Skin of body (tissue), 2 donors: Measurements from ENCODE around the gene ZSWIM3. TPM values are rescaled to one million over a fixed set of nuclear protein-coding genes. Genes with fewer than 3 reads are reported as not detected.
"Not testable (repeated sequence)": the region's sequence is repeated elsewhere in the genome, so short reads cannot be mapped to it uniquely, and the experiment has no call there.

Experiments
- DNase-seq: peaks from one replicate; lab custom pipeline; 2025; lab: John Stamatoyannopoulos, UW
- total RNA-seq: library from RNA; depleted of rRNA; stranded (reverse); fragments of >200 nt; gene quantifications from one replicate; pipeline ENCODE4 v1.2.3, GENCODE V29; 2014

The ZSWIM3 gene
- total RNA-seq, 1 donor from 2014 or later, result 3.6 TPM

GRCh38 chr20:45890077-45890984, 32.9 kb downstream of the ZSWIM3 start:
- DNase-seq, result peak; percentile 60

DNA sequence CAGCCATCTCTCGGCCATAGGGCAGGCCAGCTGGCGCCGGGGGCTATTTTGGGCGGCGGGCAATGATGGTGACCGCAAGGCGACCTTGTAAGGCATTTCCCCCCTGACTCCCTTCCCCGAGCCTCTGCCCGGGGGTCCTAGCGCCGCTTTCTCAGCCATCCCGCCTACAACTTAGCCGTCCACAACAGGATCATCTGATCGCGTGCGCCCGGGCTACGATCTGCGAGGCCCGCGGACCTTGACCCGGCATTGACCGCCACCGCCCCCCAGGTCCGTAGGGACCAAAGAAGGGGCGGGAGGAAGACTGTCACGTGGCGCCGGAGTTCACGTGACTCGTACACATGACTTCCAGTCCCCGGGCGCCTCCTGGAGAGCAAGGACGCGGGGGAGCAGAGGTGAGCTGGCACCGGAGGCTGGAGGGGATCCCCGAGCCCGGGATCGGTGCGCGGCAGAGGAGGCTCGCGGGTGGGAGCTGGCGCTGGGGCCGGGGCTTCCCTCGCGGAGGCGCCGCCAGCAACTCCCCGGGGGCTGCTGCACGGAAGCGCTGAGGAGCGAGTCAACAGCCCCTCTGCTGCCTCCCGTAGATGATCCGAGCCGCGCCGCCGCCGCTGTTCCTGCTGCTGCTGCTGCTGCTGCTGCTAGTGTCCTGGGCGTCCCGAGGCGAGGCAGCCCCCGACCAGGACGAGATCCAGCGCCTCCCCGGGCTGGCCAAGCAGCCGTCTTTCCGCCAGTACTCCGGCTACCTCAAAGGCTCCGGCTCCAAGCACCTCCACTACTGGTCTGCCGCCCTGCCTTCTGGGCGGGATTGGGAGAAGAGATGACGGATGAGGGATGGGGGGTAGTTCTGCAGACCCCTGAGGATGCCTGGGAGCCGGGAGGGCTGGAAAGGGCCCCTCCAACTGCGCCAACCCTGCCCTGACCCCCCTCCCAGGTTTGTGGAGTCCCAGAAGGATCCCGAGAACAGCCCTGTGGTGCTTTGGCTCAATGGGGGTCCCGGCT, 33.9 kb downstream of the ZSWIM3 start, which contains the start of the genes CTSA and NEURL2:
TSS of gene CTSA (plus strand) at position 351 of the 999 bp plus-strand sequence. CDS start at position 585, 234 bp downstream.
TSS of gene NEURL2 (minus strand) at position 224 of the 999 bp plus-strand sequence. CDS start at position 7, 217 bp downstream.
- peak; percentile 81 for DNase-seq

DNA sequence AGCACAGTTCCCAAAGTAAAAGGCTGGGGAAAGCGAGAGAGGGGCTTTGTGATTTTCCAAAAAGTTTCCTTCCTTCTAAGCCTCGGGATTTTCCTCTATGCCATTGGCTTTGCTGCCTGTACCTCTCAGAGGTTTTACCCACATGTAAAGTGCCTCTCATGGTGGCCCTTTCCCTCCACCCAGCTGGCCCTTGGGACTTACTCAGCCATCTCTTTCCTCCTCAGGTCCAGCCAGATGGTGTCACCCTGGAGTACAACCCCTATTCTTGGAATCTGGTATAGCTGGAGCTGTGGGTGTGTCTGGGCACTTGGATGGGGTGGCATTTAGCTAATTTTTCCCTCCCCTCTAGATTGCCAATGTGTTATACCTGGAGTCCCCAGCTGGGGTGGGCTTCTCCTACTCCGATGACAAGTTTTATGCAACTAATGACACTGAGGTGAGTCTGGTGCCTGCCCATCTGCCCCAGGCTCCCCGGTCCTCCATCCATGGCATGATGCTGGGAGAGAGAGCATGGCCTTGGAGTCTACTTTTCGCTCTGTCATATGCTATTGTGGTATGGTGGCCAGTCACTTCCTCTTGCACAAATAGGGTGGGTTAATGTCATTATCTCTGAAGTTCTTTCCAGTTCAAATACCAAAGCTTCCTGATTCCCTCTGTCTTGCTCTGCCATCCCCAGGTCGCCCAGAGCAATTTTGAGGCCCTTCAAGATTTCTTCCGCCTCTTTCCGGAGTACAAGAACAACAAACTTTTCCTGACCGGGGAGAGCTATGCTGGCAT, 34.8 kb downstream of the ZSWIM3 start:
- DNase-seq, result no peak

DNA sequence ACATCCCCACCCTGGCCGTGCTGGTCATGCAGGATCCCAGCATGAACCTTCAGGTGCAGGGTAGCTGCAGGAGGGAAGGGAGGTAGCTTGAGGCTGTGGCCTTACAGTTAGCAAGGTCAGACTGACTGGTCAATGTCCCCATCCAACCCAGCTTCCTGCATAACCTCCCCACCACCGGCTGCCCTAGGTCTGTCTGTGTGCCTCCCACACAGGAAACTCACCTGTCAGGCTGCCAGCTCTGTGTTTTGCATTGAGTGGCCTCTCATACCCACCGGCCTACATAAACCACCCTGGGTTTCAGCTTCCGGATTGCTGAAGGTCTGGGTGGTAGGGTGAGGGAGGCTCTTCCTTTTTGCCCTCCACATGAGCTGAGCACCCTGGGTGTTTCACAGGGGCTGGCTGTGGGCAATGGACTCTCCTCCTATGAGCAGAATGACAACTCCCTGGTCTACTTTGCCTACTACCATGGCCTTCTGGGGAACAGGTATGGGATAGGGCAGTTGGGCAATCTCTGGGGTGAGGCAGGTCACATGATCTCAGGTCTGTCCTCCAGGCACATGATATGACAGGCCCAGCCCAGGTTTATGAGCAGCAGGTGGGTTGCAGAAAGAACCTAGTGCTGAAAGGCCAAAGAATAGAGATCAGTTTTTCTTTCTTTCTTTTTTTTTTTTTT, 35.5 kb downstream of the ZSWIM3 start:
- no peak for DNase-seq

DNA sequence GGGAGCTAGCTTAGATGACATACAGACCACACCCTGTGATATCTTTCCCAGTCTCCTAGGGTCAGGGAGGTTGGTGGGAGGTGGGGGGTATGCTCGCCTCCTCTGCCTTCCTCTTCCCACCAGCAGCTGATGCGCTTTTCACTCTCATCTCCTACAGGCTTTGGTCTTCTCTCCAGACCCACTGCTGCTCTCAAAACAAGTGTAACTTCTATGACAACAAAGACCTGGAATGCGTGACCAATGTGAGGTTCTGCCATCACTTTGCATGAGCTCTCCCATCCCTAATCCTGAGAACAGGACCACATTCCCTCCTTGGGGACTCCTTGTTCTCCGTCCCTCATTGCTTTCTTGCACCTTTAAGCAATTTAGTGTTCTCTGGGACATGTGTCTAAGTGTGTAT, 36.4 kb downstream of the ZSWIM3 start:
- no peak for DNase-seq

DNA sequence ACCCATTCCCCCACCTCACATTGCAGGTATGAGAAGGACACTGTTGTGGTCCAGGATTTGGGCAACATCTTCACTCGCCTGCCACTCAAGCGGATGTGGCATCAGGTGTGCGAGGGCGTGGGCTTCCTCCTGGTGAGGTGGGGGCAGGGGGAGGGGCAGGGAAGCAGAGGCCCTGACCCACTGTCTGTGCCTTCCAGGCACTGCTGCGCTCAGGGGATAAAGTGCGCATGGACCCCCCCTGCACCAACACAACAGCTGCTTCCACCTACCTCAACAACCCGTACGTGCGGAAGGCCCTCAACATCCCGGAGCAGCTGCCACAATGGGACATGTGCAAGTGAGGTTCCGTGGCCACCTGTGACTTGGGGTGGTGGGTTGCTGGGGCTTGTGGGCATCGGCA, 37.4 kb downstream of the ZSWIM3 start:
- no peak for DNase-seq

DNA sequence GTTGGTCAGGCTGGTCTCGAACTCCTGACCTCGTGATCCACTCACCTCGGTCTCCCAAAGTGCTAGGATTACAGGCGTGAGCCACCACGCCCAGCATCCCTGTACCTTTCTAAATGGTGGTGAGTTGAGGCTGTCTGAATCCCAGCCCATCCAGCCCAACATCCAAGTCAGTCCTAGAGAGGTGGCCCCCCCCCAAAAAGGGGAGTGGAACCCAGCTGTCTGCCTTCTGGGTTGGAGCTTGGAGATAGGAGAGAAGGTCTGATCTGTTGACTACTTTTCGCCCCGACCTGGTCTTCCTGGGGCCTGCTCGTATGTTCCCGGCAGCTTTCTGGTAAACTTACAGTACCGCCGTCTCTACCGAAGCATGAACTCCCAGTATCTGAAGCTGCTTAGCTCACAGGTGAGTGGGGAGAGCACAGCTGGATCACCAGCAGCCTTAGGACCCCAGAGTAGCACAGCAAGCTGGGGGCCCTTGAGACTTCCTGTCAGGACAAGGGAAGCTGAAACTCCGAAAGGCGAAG, 39.3 kb downstream of the ZSWIM3 start:
- no peak for DNase-seq

DNA sequence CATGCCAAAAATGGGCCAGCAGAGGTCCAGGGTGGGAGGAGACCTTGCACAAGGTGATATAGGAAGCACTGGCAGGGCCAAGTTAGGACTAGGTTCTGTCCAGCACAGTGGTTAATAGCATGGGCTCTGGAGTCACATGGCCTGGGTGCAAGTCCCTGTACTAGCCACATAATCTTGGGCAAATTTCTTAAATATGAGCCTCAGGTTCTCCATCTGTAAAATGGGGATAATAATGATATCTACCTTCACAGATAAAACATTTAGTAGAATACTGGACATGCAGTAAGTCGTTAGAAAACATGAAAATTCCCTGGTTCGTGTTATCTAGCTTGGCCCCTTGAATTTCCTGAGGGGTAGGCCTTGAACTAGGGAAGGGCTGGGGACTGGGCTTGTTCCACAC, 39.9 kb downstream of the ZSWIM3 start:
- no peak for DNase-seq

- DNase-seq, result no peak
Observed at GRCh38 chr20:45897692-45898091, 40.3 kb downstream of the ZSWIM3 start.

GRCh38 chr20:45898285-45898684, 40.9 kb downstream of the ZSWIM3 start:
- no peak for DNase-seq

- no peak for DNase-seq
Observed at GRCh38 chr20:45899046-45899835, 41.8 kb downstream of the ZSWIM3 start.

DNA sequence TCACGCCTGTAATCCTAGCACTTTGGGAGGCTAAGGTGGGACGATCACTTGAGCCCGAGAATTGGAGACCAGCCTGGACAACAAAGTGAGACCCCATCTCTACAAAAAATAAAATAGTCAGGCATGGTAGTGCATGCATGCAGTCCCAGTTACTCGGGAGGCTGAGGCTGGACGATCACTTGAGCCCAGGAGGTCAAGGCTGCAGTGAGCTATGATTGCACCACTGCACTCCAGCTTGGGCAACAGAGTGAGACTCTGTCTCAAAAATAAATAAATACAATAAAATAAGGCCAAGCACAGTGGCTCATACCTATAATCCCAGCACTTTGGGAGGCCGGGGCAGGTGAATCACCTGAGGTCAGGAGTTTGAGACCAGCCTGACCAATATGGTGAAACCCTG, 43.9 kb downstream of the ZSWIM3 start:
- DNase-seq, result not testable (repeated sequence)

- DNase-seq, result no peak
Observed at GRCh38 chr20:45902199-45902701, 44.8 kb downstream of the ZSWIM3 start.

DNA sequence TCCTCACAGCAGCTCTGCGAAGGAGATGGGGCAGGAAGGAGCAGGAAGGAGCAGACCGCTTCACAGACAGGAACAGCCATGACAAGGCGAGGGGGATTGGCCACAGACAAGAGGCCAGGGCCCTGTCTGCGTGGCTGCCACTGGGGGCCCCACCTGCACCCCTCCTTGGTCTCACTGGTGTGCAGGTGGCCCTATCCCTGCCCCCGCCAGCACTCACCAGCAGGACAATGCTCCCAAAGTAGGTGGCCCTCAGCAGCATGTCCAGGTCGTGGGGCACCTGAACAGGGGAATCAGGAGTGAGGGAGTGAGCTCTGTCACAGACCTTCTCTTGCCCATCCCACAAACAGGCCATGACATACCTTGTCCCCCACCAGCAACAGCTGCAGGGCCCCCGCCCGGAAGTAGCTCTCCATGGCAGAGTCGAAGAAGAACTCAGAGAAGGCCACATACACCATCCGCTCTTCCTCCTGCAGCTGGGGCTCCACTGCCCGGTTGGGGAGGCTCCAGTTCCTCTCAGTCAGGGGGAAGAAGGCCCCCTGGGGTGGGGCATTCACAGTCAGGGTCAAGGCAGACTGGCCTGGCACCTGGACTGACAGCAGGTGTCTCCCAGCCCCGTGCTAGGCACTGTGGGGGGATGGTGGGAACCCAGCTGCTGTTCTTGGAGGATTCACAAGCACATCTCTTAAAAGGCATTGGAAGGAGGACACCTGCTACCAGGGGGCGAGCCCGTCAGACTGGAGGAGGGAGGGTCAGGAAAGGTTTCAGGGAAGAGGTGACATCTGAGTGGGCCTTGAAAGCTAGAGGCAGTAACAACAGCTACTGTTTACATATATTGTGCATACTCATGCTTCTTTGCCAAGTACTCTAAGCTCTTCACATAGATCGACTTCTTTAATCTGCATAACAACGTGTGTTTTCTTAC, 47.4 kb downstream of the ZSWIM3 start:
- no peak for DNase-seq

- no peak for DNase-seq
Observed at GRCh38 chr20:45905505-45906079, 48.2 kb downstream of the ZSWIM3 start.

GRCh38 chr20:45907219-45907948, 50.0 kb downstream of the ZSWIM3 start:
- no peak for DNase-seq

- DNase-seq, result no peak
Observed at GRCh38 chr20:45908084-45908483, 50.7 kb downstream of the ZSWIM3 start.
